H7 (cell line): ENCODE data around the gene GAPVD1. TPM values are rescaled to one million over a fixed set of nuclear protein-coding genes. Genes with fewer than 3 reads are reported as not detected.
A peak's percentile ranks its signal among the peaks of the same experiment; 100 is the strongest.
"Not testable (repeated sequence)": the region's sequence is repeated elsewhere in the genome, so short reads cannot be mapped to it uniquely, and the experiment has no call there.

Experiments
- DNase-seq: peaks from one replicate; pipeline ENCODE4 v3.0.0; 2012
- H3K27me3 ChIP-seq: 2 replicates; pipeline ENCODE4 v1.6.0; 2011; ENCODE audit warnings: mild to moderate bottlenecking, low read length; ENCODE audit not compliant: control insufficient read depth, insufficient read depth
- H3K36me3 ChIP-seq: replicated peaks from 2 replicates; pipeline ENCODE4 v1.5.1; 2011; ENCODE audit warnings: low read length; ENCODE audit not compliant: control insufficient read depth, insufficient read depth
- H3K4me3 ChIP-seq: 2 replicates; pipeline ENCODE4 v1.5.1; 2011; ENCODE audit warnings: low read depth, mild to moderate bottlenecking, control low read depth, low read length, moderate library complexity; ENCODE audit not compliant: insufficient read depth
- total RNA-seq: library from RNA; depleted of rRNA; stranded (reverse); fragments of >200 nt; shearing (Covaris generic); gene quantifications from 2 replicates; pipeline ENCODE4 v1.2.3, GENCODE V29; 2014

GAPVD1 gene
- total RNA-seq, 1 experiment from 2014 or later: 22.0 TPM

DNA sequence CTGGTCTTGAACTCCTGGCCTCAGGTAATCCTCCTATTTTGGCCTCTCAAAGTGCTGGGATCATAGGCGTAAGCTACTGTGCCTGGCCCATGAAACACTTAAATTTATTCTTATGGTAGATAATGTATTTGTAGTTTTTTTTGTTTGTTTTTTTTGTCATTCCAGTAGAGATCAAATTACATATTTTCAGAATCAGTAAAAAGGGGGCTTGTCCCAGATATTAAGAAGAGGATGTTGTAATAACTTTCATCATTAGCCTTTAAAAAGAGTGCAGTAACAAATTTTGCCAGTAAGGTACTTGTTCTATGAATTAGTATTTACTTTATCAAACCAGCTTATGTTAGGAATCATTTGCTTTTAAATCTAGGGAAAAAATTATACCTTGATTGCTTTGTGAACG, 42.6 kb downstream of the GAPVD1 start:
- DNase-seq: no peak
- Histone ChIP-seq H3K27me3 (no peaks in the 10 kb centered on the region), H3K36me3 (peaks cover 2% of the 10 kb centered on the region), H3K4me3 (no peak overlapping the region)

DNA sequence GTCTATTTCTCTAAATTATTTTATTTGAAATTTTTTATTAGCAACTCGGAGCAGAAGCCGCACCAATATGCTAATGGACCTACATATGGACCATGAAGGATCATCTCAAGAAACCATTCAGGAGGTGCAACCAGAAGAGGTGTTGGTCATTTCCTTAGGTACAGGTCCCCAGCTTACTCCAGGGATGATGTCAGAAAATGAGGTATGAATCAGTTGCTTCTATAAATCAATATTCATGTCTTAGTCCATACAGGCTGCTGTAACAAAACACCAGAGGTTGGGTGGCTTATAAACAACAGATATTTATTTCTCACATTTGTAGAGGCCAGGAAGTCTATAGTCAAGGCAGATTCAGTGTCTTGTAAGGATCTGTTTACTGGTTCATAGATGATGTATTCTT, 50.8 kb downstream of the GAPVD1 start:
- no peak for DNase-seq
- H3K4me3 ChIP-seq: no peak overlapping the region
- no peaks in the 10 kb centered on the region for H3K27me3 ChIP-seq
- H3K36me3 ChIP-seq: peaks cover 10% of the 10 kb centered on the region

DNA sequence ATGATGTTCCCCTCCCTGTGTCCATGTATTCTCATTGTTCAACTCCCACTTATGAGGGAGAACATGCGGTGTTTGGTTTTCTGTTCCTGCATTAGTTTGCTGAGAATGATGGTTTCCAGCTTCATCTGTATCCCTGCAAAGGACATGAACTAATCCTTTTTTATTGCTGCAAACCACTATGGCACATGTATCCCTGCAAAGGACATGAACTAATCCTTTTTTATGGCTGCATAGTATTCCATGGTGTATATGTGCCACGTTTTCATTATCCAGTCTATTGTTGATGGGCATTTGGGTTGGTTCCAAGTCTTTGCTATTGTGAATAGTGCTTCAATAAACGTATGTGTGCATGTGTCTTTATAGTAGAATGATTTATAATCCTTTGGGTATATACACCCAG, 54.7 kb downstream of the GAPVD1 start:
- DNase-seq, H3K27me3 ChIP-seq, H3K4me3 ChIP-seq: not testable (repeated sequence)
- peaks cover 12% of the 10 kb centered on the region for H3K36me3 ChIP-seq

DNA sequence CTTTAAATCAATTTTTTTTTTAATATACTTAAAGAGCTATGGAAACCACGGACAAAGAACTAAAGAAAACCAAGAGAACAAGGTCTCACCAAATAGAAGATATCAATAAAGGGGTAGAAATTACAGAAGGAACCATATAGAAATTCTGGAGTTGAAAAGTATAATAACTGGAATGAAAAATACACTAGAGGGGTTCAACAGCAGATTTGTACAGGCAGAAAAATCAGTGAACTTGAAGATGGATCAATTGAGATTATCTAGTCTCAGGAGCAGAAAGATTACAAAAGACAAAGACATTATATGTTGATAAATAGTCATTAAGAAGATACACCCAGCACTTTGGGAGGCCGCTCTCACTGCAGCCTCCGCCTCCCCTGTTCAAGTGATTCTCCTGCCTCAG, 56.1 kb downstream of the GAPVD1 start:
- Histone ChIP-seq H3K27me3 (no peaks in the 10 kb centered on the region), H3K36me3 (peaks cover 9% of the 10 kb centered on the region), H3K4me3 (no peak overlapping the region)
- DNase-seq: no peak

DNA sequence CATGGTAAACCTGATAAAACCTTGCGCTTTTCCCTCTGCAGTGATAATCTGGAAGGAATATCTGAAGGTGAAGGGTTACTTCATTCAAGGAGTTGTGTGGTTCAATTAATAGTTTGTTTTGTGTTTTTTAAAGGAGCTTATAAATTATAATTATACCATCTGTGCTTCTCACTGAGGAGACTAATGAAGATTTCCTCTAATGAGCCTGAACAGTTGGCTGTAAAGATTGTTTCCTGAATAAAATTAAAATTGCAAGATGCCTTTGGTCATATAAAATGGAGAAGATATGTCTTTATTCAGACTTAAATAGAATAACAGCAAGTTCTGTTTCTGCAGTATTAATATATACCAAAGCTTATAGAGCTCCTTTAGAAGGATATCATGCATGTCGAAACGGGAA, 59.9 kb downstream of the GAPVD1 start:
- Histone ChIP-seq H3K27me3 (no peaks in the 10 kb centered on the region; the same call in 1 of the 2 replicates), H3K4me3 (no peak overlapping the region), H3K36me3 (peaks cover 10% of the 10 kb centered on the region)
- DNase-seq: no peak

DNA sequence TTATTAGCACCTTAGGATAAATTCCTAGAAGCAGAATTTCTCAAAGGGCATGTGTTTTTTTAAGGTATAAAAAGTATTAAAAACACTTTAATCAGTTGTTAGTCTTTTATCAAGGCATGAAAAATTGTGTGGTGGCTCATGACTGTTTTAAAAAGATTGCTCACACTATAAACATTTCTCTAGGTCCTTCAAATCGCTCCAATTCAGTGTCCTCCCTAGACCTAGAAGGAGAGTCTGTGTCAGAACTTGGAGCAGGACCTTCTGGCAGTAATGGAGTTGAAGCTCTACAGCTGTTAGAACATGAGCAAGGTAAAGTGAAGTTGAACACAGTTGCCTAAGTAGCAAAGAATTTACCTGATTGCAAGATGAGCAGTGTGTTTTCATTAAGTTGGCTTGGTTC, 62.0 kb downstream of the GAPVD1 start:
- H3K4me3 ChIP-seq: no peak overlapping the region
- H3K27me3 ChIP-seq: no peaks in the 10 kb centered on the region; the same call in 1 of the 2 replicates
- H3K36me3 ChIP-seq: peaks cover 10% of the 10 kb centered on the region
- no peak for DNase-seq

DNA sequence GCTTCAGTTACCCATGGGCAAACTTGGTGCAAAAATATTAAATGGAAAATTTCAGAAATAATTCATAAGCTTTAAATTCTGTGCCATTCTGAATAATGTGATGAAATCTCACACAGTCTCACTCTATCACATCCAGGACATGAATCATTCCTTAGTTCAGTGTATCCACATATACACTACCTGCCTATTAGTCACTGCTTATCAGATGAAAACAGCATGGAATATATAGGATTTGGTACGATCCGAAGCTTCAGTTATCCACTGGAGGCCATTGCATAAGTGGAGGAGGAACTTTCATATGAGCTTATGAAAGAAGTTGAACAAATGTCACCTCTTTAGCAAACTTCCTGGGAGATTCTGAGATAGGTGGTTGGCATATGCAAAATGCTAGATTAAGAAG, 64.2 kb downstream of the GAPVD1 start:
- Histone ChIP-seq H3K27me3 (no peaks in the 10 kb centered on the region; the same call in 1 of the 2 replicates), H3K4me3 (no peak overlapping the region), H3K36me3 (peaks cover 10% of the 10 kb centered on the region)
- DNase-seq: no peak

DNA sequence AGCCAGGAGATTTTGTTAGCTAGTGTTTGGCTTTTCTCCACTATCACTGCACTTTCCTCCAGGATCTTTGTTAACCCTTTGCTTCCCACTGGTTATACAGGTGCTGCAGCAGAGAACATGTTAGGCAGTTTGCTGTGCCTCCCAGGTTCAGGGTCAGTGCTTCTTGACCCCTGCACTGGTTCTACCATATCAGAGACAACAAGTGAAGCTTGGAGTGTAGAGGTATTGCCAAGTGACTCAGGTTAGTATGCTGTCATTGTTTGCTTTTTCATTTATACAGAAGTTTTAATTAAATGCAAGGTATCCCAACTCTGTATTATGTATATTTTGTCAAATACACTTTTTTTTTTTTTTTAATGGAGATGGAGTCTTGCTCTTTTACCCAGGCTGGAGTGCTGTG, 68.4 kb downstream of the GAPVD1 start:
- no peak for DNase-seq
- H3K4me3 ChIP-seq: no peak overlapping the region
- no peaks in the 10 kb centered on the region for H3K27me3 ChIP-seq
- peaks cover 10% of the 10 kb centered on the region for H3K36me3 ChIP-seq

DNA sequence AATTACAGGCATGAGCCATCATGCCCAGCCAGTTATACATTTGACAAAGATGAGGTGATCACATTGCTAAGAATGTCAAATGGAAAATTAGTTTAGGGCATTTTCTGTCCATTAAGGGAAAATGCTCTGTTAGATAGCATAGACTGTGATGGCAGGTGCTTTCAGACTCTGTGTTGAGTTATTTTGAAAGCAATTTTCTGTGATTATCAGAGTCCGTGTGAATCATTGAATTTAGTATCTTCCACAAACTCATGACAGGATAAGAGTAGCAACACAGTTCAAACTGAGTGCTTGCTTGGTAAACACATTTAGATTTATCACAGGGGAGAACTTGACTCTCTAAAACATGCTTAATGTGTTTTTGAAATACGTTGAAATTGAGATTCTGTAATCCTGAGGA, 69.0 kb downstream of the GAPVD1 start:
- H3K4me3 ChIP-seq: no peak overlapping the region
- DNase-seq: no peak
- no peaks in the 10 kb centered on the region for H3K27me3 ChIP-seq
- H3K36me3 ChIP-seq: peaks cover 10% of the 10 kb centered on the region

DNA sequence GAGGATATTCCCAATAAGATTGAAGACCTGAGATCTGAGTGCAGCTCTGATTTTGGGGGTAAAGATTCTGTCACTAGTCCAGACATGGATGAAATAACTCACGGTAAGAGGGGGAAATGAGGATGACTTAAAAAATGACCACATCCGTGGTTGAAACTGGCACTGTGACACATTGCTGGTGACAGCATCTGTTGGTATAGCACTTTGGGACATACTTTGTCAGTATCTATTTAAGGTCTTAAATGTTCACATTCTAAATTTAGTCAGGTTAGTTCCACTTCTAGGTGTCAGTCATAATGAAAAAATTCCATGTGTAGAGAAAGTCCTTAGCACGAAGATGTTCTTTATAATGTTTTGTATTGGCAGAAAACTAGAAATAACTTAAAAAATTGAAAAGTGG, 70.9 kb downstream of the GAPVD1 start:
- no peak for DNase-seq
- H3K4me3 ChIP-seq: no peak overlapping the region
- H3K27me3 ChIP-seq: no peaks in the 10 kb centered on the region
- H3K36me3 ChIP-seq: peaks cover 8% of the 10 kb centered on the region

DNA sequence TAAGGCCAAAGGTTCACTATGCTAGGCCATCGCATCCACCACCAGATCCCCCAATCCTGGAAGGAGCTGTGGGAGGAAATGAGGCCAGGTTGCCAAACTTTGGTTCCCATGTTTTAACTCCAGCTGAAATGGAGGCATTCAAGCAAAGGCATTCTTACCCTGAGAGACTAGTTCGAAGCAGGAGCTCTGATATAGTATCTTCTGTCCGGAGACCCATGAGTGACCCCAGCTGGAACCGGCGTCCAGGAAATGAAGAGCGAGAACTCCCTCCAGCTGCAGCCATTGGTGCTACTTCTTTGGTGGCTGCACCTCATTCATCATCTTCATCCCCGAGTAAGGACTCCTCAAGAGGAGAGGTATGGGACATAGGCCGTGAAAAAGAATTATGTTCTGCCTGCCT, 75.6 kb downstream of the GAPVD1 start:
- DNase-seq: no peak
- H3K27me3 ChIP-seq: no peaks in the 10 kb centered on the region
- no peak overlapping the region for H3K4me3 ChIP-seq
- peaks cover 6% of the 10 kb centered on the region for H3K36me3 ChIP-seq

DNA sequence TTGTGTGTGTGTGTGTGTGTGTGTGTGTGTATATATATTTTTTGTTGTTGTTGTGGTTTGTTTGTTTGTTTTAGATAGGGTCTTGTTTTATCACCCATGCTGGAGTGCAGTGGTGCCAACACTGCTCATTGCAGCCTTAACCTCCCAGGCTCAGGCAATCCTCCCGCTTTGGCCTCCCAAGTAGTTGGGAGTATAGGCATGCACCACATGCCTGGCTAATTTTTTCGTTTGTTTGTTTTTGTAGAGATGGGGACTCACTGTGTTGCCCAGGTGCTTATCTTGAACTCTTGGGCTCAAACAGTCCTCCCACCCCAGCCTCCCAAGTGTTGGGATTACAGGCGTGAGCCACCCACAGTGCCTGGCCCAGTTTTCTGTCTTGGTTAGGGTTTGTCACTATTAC, 77.3 kb downstream of the GAPVD1 start:
- Histone ChIP-seq H3K4me3 (no peak overlapping the region), H3K36me3 (peaks cover 4% of the 10 kb centered on the region; the same call in 1 of the 2 replicates), H3K27me3 (no peaks in the 10 kb centered on the region)
- DNase-seq: no peak

DNA sequence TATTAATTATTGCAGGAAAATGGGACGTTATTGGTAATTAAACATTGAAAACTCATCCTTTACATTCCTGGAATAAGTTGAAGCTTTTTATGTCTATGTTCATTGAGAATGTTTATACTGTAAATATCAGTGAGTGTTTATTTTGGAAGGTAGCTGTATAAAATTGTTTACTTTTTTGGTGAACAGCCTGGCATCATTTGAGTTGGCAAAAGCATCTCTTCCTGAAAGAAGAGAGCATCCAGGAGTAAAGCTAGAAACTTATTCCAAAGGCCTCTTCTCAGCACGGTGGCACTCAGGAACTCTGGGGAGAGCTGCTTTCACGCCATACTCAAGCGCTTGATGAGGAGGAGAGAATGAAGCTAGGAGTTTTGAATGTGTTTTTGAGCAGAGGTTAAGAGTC, 79.9 kb downstream of the GAPVD1 start:
- Histone ChIP-seq H3K4me3 (no peak overlapping the region), H3K36me3 (peaks cover 5% of the 10 kb centered on the region), H3K27me3 (no peaks in the 10 kb centered on the region)
- DNase-seq: no peak

DNA sequence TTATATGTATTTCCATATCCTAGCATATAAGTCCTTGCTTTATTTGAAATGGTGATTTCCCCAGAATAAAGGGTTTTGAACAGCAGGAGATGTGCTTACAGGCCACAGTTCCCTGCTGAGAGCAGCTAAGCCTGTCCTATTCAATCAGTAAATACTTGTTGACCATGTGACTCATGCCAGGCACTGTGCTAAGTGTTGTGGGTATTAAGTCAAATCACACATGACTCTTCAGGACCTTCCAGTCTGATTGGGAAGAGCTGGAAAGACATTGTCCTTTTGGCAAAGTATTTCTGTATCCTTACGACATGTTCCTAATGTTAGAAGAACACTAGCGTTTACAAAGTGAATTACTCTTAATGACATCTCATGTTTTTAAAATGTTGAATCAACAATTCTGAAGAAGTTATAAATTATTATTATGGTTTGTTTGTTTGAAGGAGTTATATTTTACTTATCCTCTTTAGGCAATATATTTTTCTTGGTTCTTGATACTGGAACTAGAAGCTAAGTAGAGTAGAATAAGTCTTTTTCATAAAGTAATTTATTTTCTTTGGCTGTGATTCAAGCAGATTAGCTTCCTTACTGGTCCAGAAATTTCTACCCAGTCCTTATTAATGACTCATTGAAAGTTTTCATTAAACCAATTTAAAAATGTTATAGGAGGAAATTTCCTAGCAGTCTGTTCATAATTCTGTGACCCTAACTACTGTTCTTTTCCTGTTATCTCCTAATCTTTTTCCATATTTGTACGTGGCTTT, 82.1 kb downstream of the GAPVD1 start:
- no peaks in the 10 kb centered on the region for H3K27me3 ChIP-seq
- DNase-seq: peak; percentile 65
- H3K4me3 ChIP-seq: no peak overlapping the region
- H3K36me3 ChIP-seq: peaks cover 5% of the 10 kb centered on the region

DNA sequence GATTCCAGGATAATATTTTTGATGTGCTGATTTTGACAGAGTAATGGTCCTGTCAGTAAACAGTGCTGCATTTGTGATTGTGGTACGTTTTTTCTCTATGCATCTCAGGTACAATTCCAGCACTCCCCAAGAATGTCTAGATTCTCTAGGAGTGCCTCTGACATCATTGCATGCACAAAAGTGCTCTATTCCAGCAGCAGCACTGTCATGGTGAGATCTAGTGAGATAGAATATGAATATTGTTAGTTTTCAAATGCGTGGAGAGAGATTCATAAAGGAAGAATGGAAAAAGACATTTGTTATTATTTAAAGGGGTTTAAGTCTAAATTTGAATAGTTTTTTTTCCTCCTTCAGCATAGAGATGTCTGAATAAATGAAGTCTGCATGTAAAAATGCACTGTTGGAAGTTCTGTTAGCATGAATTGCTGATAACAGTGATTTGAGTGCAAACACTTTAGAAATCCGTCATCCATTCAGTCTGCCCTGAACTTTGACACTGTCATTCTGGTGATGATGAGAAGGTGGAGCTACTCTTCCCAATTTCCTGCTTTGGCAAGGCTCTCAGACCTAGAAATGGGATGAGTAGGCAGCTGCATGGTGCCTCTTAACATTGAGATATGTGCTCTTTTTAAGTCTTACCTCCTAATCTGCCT, 84.6 kb downstream of the GAPVD1 start:
- no peak for DNase-seq
- Histone ChIP-seq H3K27me3 (no peaks in the 10 kb centered on the region), H3K36me3 (peaks cover 21% of the 10 kb centered on the region), H3K4me3 (no peak overlapping the region)
